Stimulated activated naive CD4-positive, alpha-beta T cell (primary cell): ENCODE data around the gene VIM.
"Not testable (repeated sequence)": the region's sequence is repeated elsewhere in the genome, so short reads cannot be mapped to it uniquely, and the experiment has no call there.

Experiments used
- DNase-seq, 6 experiments: peaks; one replicate each; lab custom pipeline; 2025; lab: John Stamatoyannopoulos, UW

Gene VIM

GRCh38 chr10:17256051-17256450 lies 28.0 kb downstream of the VIM start:
- no peak for DNase-seq

GRCh38 chr10:17256627-17257026 lies 28.6 kb downstream of the VIM start:
- no peak for DNase-seq

GRCh38 chr10:17257466-17258321 lies 29.7 kb downstream of the VIM start:
- peak in 5 of 6 experiments; percentile 34 to 66 (median 34) for DNase-seq

DNA sequence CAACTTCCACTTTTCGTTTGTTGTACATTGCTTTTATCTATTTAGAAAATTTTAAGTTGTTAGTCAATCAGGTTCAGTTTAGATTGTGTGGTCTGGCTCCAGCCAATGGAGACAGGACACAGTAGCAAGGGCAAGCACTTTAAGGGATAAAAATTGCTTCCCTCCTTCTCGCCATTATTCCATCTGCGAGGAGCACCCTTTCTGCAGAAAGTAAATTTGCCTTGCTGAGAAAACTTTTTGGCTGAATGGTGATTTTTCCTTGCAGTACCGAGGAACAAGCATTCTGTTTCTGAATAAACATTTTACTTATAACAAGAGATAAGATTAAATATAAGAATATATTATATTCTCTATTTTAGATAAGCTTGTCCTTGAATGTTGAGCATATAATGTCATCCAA lies 34.5 kb downstream of the VIM start:
- no peak for DNase-seq

DNA sequence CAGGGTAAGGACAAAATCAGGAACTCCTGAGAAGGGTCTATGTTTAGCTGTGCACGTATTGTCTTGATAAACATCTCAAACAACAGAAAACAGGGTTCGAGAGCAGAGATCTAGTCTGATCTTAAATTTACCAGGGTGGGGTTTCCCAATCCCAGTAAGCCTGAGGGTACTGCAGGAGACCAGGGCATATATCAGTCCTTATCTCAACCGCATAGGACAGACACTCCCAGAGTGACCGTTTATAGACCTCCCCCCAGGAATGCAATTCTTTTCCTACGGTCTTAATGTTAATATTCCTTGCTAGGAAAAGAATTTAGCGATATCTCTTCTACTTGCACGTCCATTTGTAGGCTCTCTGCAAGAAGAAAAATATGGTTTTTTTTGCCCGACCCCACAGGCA lies 35.5 kb downstream of the VIM start:
- no peak for DNase-seq

DNA sequence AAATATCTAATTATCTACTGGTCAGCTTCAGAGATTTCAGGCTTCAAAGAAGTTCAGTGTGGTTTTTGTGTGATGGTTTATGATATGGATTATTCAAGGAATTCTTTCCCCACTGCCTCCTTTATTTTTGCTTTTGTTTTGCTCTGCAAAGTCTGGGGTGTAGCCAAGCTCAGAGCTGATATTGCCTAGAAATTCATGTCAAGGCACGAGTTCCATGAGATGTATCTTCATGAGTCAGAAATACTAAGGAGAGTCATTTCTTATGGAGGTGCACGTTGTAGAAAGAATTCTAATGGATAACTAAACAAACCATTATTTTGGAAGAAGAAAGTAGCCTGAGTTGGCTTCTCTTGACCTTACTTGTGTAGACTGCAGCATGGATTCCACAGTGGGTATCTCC lies 37.4 kb downstream of the VIM start:
- no peak for DNase-seq

GRCh38 chr10:17266549-17266948 lies 38.5 kb downstream of the VIM start:
- not testable (repeated sequence) for DNase-seq

- no peak for DNase-seq
These were observed 44.6 kb downstream of the VIM start for GRCh38 chr10:17272648-17273047.

DNA sequence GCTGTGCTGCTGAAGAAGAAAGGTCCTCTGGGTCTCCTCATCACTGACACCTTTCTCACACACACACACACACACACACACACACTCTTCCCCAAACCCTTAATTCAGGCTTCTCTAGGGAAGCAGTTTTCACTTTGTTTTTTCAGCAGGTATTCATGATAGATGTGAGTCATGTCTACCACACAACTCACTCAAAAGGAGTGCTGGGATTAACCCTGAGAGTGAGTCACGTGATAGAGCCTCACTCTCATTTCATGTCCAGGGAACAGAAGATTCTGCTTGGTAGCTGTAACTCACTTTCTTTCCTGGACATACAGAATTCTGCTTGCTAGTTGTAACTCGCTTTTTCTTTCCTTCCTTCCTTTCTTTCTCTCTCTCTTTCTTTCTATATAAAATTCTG lies 45.4 kb downstream of the VIM start:
- no peak for DNase-seq

DNA sequence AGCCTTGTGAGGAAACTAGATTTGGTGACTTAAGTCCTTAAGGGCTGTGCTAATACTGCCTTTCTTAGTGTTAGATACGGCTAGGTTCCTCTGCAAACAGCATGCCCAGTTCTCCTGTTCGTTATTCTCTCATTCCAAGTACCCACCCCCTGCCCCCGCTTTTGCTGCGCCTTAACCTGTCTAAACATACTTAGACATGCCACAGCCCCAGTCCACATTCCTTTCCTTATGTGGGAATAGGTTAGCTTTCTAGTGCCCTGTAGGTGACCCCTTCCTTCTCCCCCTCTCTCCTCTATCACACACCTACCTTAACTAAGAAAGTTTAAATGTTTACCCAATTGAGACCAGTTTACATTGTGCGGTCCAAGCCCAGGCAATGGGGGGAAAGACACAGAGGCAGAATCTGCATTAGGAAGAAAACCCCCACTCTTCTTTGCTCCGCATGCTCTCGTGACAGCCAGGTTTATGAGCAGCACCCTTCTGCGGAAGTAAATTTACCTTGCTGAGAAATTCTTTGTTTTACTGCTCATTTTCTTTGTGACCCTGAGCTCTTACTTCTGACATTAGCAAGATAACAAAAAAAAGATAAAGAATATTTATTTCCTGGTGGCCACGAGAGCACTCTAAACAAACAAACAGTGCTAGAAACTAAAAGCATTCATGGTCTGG lies 48.8 kb downstream of the VIM start:
- no peak for DNase-seq

GRCh38 chr10:17278607-17279240 lies 50.7 kb downstream of the VIM start:
- no peak for DNase-seq

DNA sequence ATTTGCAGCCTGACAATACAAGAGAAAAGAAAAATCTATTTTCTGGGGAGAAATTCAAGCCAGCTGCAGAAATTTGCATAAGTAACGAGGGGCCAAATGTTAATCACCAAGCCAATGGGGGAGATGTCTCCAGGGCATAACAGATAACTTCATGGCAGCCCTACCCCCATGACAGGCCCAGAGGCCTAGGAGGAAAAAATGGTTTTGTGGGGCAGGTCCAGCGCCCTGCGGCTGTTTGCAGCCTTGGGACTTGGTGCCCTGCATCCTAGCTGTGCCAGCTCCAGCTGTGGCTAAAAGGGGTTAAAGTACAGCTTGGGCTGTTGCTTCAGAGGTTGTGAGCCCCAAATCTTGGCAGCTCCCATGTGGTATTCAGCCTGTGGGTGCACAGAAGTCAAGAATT lies 54.3 kb downstream of the VIM start:
- DNase-seq = no peak

DNA sequence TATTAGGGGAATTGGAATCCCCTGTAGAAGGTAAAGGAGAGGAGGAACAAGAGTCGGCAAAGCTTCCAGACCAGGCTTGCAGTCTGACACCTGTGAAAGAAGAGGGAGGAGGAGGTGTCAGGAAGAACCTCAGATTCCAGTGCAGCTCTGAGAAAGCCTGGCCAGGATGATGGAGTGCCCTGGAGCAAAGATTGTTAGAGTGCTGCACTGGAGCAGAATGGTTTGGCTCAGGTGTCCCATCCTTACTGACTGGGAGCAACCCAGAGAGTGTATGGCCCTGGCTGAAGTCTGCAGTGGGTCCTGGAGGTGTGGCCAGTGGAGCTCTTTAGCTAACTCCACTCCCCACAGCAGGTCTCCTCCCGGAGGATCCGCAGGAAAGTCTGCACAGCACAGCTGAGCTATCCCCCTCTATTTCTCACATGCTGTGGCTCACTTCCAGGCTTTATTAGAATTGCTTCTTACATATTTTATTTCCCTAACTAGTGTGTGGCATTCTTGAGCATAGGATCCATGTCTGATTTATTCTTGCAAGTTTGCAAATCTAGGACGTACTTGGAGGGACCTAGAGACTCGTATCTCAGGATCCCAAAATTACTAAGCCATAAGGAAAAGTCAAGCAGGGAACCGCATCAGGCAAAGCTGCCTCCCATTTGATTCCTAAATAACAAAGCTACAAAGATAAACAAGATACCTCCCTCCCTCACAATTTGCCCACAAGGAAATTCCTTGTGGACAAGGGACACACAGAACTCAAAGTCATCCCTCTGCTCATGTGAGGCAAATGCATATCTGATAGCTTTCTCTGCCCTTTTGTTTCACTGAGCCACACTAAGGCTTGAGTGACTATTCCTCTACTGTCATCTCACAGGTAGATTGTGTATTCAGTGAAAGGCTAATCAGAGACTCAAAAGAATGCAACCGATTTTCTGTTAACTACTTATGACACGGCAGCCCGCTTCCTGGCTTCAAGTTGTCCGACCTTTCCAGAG lies 58.8 kb downstream of the VIM start:
- no peak for DNase-seq
